Subcutaneous abdominal adipose tissue (tissue), 5 donors: Measurements from ENCODE around the gene LINC00632.

Experiments
- H3K27ac ChIP-seq: one replicate; pipeline ENCODE4 v1.7.0; 2013; ENCODE audit warnings: low read depth, mild to moderate bottlenecking, inconsistent platforms, low read length, moderate library complexity
- H3K27me3 ChIP-seq, 5 donors: one replicate each; pipeline ENCODE4 v1.7.0; 2013; ENCODE audit warnings: low read length in 5 of 5, inconsistent platforms in 1 of 5; ENCODE audit not compliant: control insufficient read depth in 5 of 5, insufficient read depth in 4 of 5
- H3K36me3 ChIP-seq, 5 donors: one replicate each; pipeline ENCODE4 v1.7.0; 2013; ENCODE audit warnings: low read length in 5 of 5; ENCODE audit not compliant: control insufficient read depth in 5 of 5, insufficient read depth in 5 of 5
- H3K4me1 ChIP-seq, 5 donors: one replicate each; pipeline ENCODE4 v1.7.0; 2013; ENCODE audit warnings: low read length in 5 of 5, mild to moderate bottlenecking in 3 of 5, moderate library complexity in 1 of 5; ENCODE audit not compliant: control insufficient read depth in 5 of 5, insufficient read depth in 5 of 5
- H3K4me3 ChIP-seq, 5 donors: one replicate each; pipeline ENCODE4 v1.7.0; 2013; ENCODE audit warnings: low read length in 5 of 5, low read depth in 1 of 5
- H3K9ac ChIP-seq, 5 donors: one replicate each; pipeline ENCODE4 v1.7.0; 2013; ENCODE audit warnings: low read length in 5 of 5, mild to moderate bottlenecking in 4 of 5, moderate library complexity in 3 of 5
- H3K9me3 ChIP-seq, 5 donors: one replicate each; pipeline ENCODE4 v1.7.0; 2013; ENCODE audit warnings: low read length in 5 of 5; ENCODE audit not compliant: control insufficient read depth in 5 of 5
- donor health status: healthy.
- donor health status: healthy.
- donor health status: healthy.
- donor health status: healthy.
- donor health status: healthy.

The LINC00632 gene

DNA sequence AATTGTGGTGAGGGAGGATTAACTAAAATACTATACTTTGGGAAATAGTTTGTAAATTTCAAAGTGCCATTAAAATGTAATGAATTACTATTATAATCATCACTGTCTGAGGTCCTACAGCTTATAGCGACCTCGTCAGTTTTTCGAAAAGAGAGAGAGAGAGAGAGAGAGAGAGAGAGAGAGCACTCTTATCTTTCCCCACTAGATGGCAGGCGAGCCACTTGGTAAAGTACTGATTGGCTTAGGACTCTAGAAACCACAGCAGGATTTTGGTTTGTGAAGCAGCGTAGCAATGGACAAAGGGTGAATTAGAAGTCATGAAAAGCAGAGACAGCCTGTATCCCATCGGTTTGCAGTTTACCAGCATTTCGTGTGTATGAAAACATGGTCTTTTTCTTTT lies 52.5 kb downstream of the LINC00632 start:
- no peak overlapping the region for H3K4me3 ChIP-seq
- H3K4me1 ChIP-seq = peaks cover 0 to 16% (median 10%) of the 10 kb centered on the region in 5 donors
- H3K27me3 ChIP-seq = peaks cover 0 to 21% (median 8%) of the 10 kb centered on the region in 5 donors
- no peak overlapping the region for H3K27ac ChIP-seq
- no peaks in the 10 kb centered on the region for H3K9me3 ChIP-seq
- H3K36me3 ChIP-seq = no peaks in the 10 kb centered on the region
- H3K9ac ChIP-seq = peak overlapping the region in 1 of 5 donors; percentile 19

DNA sequence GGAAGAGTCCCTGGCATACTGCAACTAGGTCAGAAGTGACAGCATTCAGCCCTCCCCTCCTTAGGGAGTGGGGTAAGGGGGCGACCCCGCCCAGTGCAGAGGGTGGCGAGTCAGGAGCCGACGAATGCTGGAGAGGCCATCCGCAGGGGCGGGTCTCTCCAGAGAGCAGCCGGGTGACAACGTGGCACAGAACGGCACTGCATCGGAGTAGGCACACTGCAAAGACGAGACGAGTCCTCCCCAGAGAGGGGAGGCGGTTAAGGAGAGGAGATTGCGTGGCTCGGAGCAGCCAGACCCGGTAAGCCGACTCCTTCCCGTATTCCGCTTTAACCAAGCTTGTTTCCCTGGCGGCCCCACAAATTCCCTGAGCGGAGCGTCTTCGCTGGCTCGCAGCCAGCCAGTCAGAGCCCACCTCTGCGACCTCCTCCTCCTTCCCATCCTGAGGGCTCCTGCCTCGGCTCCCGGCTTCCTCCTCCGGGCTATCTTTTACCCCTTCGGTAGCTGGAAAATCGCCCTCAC lies 54.9 kb downstream of the LINC00632 start:
- Histone ChIP-seq H3K36me3 (no peaks in the 10 kb centered on the region), H3K27ac (peak overlapping the region; percentile 80), H3K27me3 (peaks cover 0 to 17% (median 8%) of the 10 kb centered on the region in 5 donors), H3K4me1 (peaks cover 0 to 17% (median 10%) of the 10 kb centered on the region in 5 donors), H3K4me3 (peak overlapping the region; percentile 55 to 73 (median 62)), H3K9ac (peak overlapping the region; percentile 8 to 86 (median 71)), H3K9me3 (no peaks in the 10 kb centered on the region)

DNA sequence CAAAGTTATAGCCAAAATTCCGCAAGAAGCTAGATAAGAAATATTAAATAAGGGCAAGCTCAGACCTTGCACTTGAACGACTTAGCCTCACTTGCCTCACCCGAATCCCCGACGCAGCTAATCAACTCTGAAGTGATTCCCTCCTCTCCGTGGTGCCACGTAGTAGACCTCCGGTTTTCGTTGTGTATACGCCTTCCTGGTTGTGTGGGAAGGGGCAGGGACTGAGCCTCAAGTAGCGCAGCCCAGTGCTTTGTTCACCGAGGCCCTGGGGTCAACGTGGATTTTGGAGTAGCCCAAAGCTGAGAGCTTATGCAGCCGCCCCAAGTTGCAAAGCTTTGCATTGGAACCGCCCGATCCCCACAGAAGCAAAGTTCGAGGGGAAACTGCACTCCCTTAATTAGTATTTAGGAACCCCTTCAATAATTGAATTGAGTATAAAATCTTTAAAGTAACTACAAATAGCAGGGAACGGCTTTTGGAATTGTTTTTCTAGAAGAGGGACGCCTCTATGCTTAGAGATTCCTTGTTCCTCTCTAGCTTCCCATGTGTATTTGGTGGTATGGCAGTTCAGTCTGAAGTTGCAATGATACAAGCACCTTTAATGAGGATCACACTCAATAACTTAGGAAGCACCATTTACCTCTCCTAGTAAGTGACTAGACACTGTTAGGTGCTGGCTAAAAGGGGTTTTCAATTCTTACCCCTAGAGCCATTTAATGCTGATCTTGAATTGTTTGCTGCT lies 55.7 kb downstream of the LINC00632 start:
- Histone ChIP-seq H3K36me3 (no peaks in the 10 kb centered on the region), H3K4me1 (peaks cover 0 to 21% (median 10%) of the 10 kb centered on the region in 5 donors), H3K4me3 (peak overlapping the region; percentile 55 to 73 (median 62)), H3K9me3 (no peaks in the 10 kb centered on the region), H3K27me3 (peaks cover 0 to 17% (median 8%) of the 10 kb centered on the region in 5 donors), H3K9ac (peak overlapping the region in 4 of 5 donors; percentile 59 to 86 (median 76)), H3K27ac (peak overlapping the region; percentile 80)

DNA sequence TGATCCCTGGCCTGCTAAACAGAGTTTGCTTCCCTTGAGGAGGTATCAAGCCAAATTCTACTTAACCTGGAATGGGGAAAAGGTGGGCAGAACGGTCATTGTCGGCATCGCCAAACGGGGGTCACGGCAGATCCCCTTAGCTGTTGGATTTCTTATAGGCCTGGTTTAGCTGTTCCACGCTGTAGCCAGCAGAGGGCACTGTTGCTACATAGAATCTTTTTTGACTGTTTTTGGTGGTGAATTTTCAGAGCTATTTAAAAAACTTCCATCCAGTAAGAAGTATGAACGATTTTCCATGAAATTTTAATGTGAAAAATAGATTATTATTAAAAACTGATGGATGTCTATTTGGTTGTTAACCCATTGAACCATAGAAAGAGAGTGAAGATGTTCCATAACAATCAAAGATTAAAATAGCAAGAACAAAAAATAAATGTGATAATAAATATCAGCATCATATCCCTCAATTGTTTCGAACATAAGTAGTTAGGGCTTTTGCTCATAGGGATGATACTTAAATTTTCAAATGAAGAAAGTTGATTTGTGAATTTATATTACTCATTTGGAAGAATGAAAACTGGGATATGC lies 56.6 kb downstream of the LINC00632 start:
- Histone ChIP-seq H3K9ac (peak overlapping the region; percentile 11 to 86 (median 59)), H3K27me3 (peaks cover 0 to 15% (median 7%) of the 10 kb centered on the region in 5 donors), H3K36me3 (no peaks in the 10 kb centered on the region), H3K4me1 (peaks cover 0 to 18% (median 10%) of the 10 kb centered on the region in 5 donors), H3K27ac (peak overlapping the region; percentile 80), H3K4me3 (peak overlapping the region; percentile 55 to 73 (median 62)), H3K9me3 (no peaks in the 10 kb centered on the region)

DNA sequence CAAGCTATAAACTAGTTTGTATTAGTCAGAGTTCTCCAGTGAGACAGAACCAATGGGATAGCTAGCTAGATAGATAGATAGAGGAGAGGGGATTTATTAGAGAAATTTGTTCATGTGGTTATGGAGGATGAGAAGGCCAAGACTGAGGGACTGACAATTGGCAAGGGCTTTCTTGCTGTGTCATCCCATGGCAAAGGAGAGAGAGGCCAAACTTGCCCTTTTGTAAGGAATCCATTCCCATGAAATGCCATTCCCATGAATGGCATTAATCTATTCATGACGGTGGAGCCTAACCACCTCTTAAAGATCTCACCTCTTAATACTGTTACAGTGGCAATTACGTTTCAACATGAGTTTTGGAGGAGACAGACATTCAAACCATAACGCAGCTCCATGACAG lies 58.1 kb downstream of the LINC00632 start:
- H3K27me3 ChIP-seq = peaks cover 0 to 14% (median 6%) of the 10 kb centered on the region in 5 donors
- H3K9me3 ChIP-seq = no peaks in the 10 kb centered on the region
- peak overlapping the region in 2 of 5 donors; percentile 2 to 13 for H3K4me3 ChIP-seq
- H3K4me1 ChIP-seq = peaks cover 0 to 10% (median 6%) of the 10 kb centered on the region in 5 donors
- peak overlapping the region; percentile 78 for H3K27ac ChIP-seq
- H3K9ac ChIP-seq = peak overlapping the region in 1 of 5 donors; percentile 64
- peaks cover 0 to 7% (median 2%) of the 10 kb centered on the region in 5 donors for H3K36me3 ChIP-seq

DNA sequence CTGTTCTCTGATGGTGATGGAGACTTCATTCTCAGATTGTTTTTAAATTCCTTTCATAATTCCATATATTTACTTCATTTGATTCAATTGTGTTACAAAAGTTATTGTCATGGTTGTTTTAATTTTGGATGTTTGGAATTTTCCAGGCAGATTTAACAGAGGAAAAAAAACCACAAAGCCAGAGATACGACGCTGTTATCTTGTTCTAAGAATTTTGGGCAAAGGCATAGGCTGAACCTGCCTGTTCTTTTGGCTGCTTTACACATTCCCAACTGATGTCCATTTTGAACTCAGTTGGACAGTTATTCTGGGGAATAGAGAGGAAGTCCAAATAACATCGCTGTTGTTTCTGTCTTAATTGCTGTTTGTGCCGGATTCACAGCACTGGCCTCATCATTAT lies 65.7 kb downstream of the LINC00632 start:
- H3K4me1 ChIP-seq = no peaks in the 10 kb centered on the region
- H3K27ac ChIP-seq = no peak overlapping the region
- no peaks in the 10 kb centered on the region for H3K9me3 ChIP-seq
- H3K27me3 ChIP-seq = no peaks in the 10 kb centered on the region
- H3K4me3 ChIP-seq = no peak overlapping the region
- H3K9ac ChIP-seq = no peak overlapping the region
- H3K36me3 ChIP-seq = peaks cover 0 to 20% (median 6%) of the 10 kb centered on the region in 5 donors

DNA sequence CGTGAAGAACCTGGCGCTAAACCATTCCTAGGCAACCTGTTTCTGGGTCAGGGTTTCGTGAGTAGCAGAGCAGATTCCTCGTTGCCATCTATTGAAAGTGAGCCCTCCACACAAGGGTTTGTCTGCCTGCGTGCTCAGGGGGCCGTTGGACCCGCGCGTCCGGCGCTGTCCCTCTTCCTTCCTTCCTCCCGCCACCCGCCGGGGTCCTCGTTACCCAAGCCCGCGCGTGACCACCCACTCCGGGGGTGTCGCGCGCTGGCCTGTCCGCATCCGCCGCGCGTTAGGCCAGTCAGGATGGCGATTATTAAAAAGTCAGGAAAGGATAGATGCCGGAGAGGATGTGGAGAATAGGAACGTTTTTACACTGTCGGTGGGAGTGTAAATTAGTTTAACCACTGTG lies 66.8 kb downstream of the LINC00632 start:
- H3K4me1 ChIP-seq = no peaks in the 10 kb centered on the region
- no peaks in the 10 kb centered on the region for H3K9me3 ChIP-seq
- peaks cover 0 to 4% (median 0%) of the 10 kb centered on the region in 5 donors for H3K27me3 ChIP-seq
- peaks cover 0 to 20% (median 6%) of the 10 kb centered on the region in 5 donors for H3K36me3 ChIP-seq
- no peak overlapping the region for H3K27ac ChIP-seq
- H3K9ac ChIP-seq = no peak overlapping the region
- H3K4me3 ChIP-seq = no peak overlapping the region

DNA sequence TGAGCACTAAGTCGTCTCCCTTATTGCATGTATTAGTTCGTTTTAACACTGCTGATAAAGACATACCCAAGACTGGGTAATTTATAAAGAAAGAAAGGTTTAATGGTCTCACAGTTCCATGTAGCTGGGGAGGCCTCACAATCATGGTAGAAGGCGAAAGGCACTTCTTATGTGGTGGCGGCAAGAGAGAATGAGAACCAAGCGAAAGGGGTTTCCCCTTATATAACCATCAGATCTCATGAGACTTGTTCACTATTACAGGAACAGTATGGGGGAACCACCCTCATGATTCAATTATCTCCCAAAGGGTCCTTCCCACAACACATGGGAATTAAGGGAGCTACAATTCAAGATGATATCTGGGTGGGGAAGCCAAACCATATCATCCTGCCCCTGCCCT lies 85.1 kb downstream of the LINC00632 start:
- no peaks in the 10 kb centered on the region for H3K36me3 ChIP-seq

DNA sequence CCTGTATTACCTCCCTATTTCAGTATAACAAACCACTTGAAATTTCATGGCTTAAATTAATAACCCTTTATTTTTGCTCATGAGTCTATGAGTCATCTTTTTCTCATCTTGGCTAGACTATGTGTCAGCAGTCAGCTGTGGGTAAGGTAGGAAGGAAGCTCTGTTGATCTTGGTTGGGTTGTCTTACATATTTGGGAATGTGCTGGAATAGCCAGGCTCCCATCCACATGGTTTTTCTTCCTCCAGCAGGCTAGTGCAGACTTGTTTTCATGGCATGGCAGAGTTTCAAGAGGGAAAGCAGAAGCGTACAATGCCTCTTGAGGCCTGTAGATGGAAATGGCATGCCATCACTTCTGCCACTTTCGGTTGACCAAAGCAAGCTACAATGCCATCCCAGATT lies 89.7 kb downstream of the LINC00632 start:
- no peaks in the 10 kb centered on the region for H3K36me3 ChIP-seq
- H3K4me3 ChIP-seq = no peak overlapping the region
- H3K9ac ChIP-seq = no peak overlapping the region
- H3K27me3 ChIP-seq = no peaks in the 10 kb centered on the region
- no peak overlapping the region for H3K27ac ChIP-seq
- no peaks in the 10 kb centered on the region for H3K9me3 ChIP-seq
- H3K4me1 ChIP-seq = no peaks in the 10 kb centered on the region

More for the DNA sequence above, 85.1 kb downstream of the LINC00632 start:
- Histone ChIP-seq H3K27ac (no peak overlapping the region), H3K9me3 (no peaks in the 10 kb centered on the region), H3K4me1 (no peaks in the 10 kb centered on the region), H3K4me3 (no peak overlapping the region), H3K9ac (no peak overlapping the region), H3K27me3 (no peaks in the 10 kb centered on the region)

DNA sequence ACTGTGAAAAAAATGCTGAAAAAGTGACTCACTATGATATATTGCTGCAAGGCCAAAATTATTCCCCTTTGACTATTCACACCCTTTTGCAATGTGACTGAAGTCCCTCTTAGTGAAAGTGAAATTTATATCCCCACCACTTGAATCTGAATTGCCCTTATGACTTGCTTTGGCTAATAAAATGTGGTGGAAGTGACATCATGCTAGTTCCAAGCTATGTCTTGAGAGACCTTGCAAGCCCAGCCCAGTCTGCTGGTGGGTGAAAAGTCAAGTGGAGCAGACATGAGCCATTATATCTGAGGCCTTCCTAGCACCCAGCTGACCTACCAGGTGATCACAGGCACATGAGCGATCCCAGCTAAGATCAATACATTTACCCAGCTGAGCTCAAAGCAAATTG lies 94.7 kb downstream of the LINC00632 start:
- Histone ChIP-seq H3K27me3 (peaks cover 0 to 3% (median 0%) of the 10 kb centered on the region in 5 donors), H3K9me3 (peaks cover 0 to 8% (median 0%) of the 10 kb centered on the region in 5 donors), H3K36me3 (no peaks in the 10 kb centered on the region)

More for the DNA sequence above, 94.7 kb downstream of the LINC00632 start:
- Histone ChIP-seq H3K9ac (no peak overlapping the region), H3K4me3 (no peak overlapping the region), H3K4me1 (no peaks in the 10 kb centered on the region), H3K27ac (no peak overlapping the region)
